Neural cell (in vitro differentiated cells): Measurements from ENCODE around the gene NPRL2. TPM values are rescaled to one million over a fixed set of nuclear protein-coding genes. Genes with fewer than 3 reads are reported as not detected.

ENCODE experiments used
- H2AFZ ChIP-seq: fragments of 200-600, 300-800 bp; sonication (generic), shearing (Covaris generic); 2 replicates; pipeline ENCODE4 v1.6.0; 2014; ENCODE audit warnings: low read depth, mild to moderate bottlenecking, antibody characterized with exemption, low read length, moderate library complexity
- H3F3A ChIP-seq: fragments of 200-600 bp; shearing (Covaris generic); 2 replicates; pipeline ENCODE4 v1.6.1; 2016; ENCODE audit warnings: mild to moderate bottlenecking, moderate library complexity, mixed read lengths, antibody characterized with exemption, low read length; ENCODE audit not compliant: insufficient read depth, poor library complexity, severe bottlenecking
- H3K27ac ChIP-seq: fragments of 200-600, 300-800 bp; sonication (generic), shearing (Covaris generic); 2 replicates; pipeline ENCODE4 v1.5.1; 2014; ENCODE audit warnings: mild to moderate bottlenecking, low read length, moderate library complexity
- H3K27me3 ChIP-seq: fragments of 300-800, 200-600 bp; sonication (generic), shearing (Covaris generic); 2 replicates; pipeline ENCODE4 v1.6.0; 2014; ENCODE audit warnings: mild to moderate bottlenecking, low read depth, low read length, moderate library complexity; ENCODE audit not compliant: insufficient read depth
- H3K36me3 ChIP-seq: fragments of 300-800, 200-600 bp; sonication (generic), shearing (Covaris generic); 2 replicates; pipeline ENCODE4 v1.5.1; 2014; ENCODE audit warnings: mild to moderate bottlenecking, antibody characterized with exemption, low read length, moderate library complexity; ENCODE audit not compliant: insufficient read depth
- H3K4me2 ChIP-seq: fragments of 300-800, 200-600 bp; sonication (generic), shearing (Covaris generic); 2 replicates; pipeline ENCODE4 v1.6.0; 2014; ENCODE audit warnings: mild to moderate bottlenecking, low read length
- H3K4me3 ChIP-seq: fragments of 300-800, 200-600 bp; sonication (generic), shearing (Covaris generic); 2 replicates; pipeline ENCODE4 v1.5.1; 2014; ENCODE audit warnings: mild to moderate bottlenecking, low read length, moderate library complexity
- H3K79me2 ChIP-seq: fragments of 200-600 bp; shearing (Covaris generic); replicated peaks from 2 replicates; pipeline ENCODE4 v1.6.0; 2014; ENCODE audit warnings: mild to moderate bottlenecking, low read length, moderate library complexity; ENCODE audit not compliant: insufficient read depth
- H3K9ac ChIP-seq: fragments of 300-800, 200-600 bp; sonication (generic), shearing (Covaris generic); 2 replicates; pipeline ENCODE4 v1.6.1; 2016; ENCODE audit warnings: mild to moderate bottlenecking, low read length, mixed read lengths
- H3K9me2 ChIP-seq: fragments of 200-600 bp; shearing (Covaris generic); 2 replicates; pipeline ENCODE4 v1.6.1; 2016; ENCODE audit warnings: mild to moderate bottlenecking, low read length, mixed read lengths; ENCODE audit not compliant: insufficient read depth
- H3K9me3 ChIP-seq: fragments of 200-600, 300-800 bp; sonication (generic), shearing (Covaris generic); 2 replicates; pipeline ENCODE4 v1.6.1; 2016; ENCODE audit warnings: mild to moderate bottlenecking, mixed run types, low read length, moderate library complexity, mixed read lengths
- H4K20me1 ChIP-seq: fragments of 200-600 bp; shearing (Covaris generic); 2 replicates; pipeline ENCODE4 v1.6.1; 2016; ENCODE audit warnings: mild to moderate bottlenecking, mixed run types; ENCODE audit not compliant: insufficient read depth
- CTCF ChIP-seq: fragments of 450-650 bp; IDR thresholded peaks from 2 replicates; pipeline ENCODE4 v1.5.1; 2014; ENCODE audit warnings: antibody characterized with exemption, mild to moderate bottlenecking, moderate library complexity; ENCODE audit not compliant: poor library complexity, severe bottlenecking
- EP300 ChIP-seq: fragments of 450-650 bp; conservative IDR thresholded peaks from 2 replicates; pipeline ENCODE4 v1.6.1; 2014; ENCODE audit warnings: antibody characterized with exemption, mild to moderate bottlenecking, moderate library complexity; ENCODE audit not compliant: poor library complexity, severe bottlenecking
- EZH2 ChIP-seq: fragments of 200-600, 300-800 bp; shearing (Covaris generic), sonication (generic); IDR thresholded peaks from 2 replicates; pipeline ENCODE4 v1.6.1; 2014; ENCODE audit warnings: antibody characterized with exemption, low read length, borderline replicate concordance, mild to moderate bottlenecking; ENCODE audit not compliant: insufficient read depth, poor library complexity, severe bottlenecking
- MXI1 ChIP-seq: fragments of 450-650 bp; conservative IDR thresholded peaks from 2 replicates; pipeline ENCODE4 v1.6.1; 2014; ENCODE audit warnings: antibody characterized with exemption, mild to moderate bottlenecking; ENCODE audit not compliant: poor library complexity, severe bottlenecking
- POLR2AphosphoS5 ChIP-seq: IDR thresholded peaks from 2 replicates; pipeline ENCODE4 v1.6.1; 2012
- RAD21 ChIP-seq: fragments of 450-650 bp; conservative IDR thresholded peaks from 2 replicates; pipeline ENCODE4 v1.6.1; 2014; ENCODE audit warnings: antibody characterized with exemption, mild to moderate bottlenecking, moderate library complexity
- REST ChIP-seq: IDR thresholded peaks from 2 replicates; pipeline ENCODE4 v1.6.1; 2012; ENCODE audit warnings: borderline replicate concordance
- SMC3 ChIP-seq: fragments of 450-650 bp; conservative IDR thresholded peaks from 2 replicates; pipeline ENCODE4 v1.6.1; 2014; ENCODE audit warnings: antibody characterized with exemption, mild to moderate bottlenecking, moderate library complexity; ENCODE audit not compliant: poor library complexity
- TAF1 ChIP-seq: IDR thresholded peaks from 2 replicates; pipeline ENCODE4 v1.6.1; 2012; ENCODE audit warnings: low read depth
- polyA plus RNA-seq: library from polyadenylated mRNA; depleted of rRNA; stranded (reverse); fragments of >200 nt; gene quantifications from 2 replicates; pipeline ENCODE4 v1.2.3, GENCODE V29; 2014

NPRL2 gene
- polyA plus RNA-seq, 1 donor from 2014 or later: 118 TPM

- no peaks in the 10 kb centered on the region for H3K9me3 ChIP-seq
- H3K4me3 ChIP-seq: peak overlapping the region; percentile 54
- H3K27ac ChIP-seq: no peak overlapping the region
- no peaks in the 10 kb centered on the region for H3K36me3 ChIP-seq
- no peaks in the 10 kb centered on the region for H4K20me1 ChIP-seq
- no peak overlapping the region for H2AFZ ChIP-seq
- no peak overlapping the region for H3K4me2 ChIP-seq
- H3K79me2 ChIP-seq: peaks cover 6% of the 10 kb centered on the region
- H3K9ac ChIP-seq: peak overlapping the region; percentile 5
- H3K27me3 ChIP-seq: peaks cover 38% of the 10 kb centered on the region
- no peaks in the 10 kb centered on the region for H3F3A ChIP-seq
- TF ChIP-seq EZH2 (no peak), EP300 (no peak), SMC3 (no peak)
- H3K9me2 ChIP-seq: no peaks in the 10 kb centered on the region
These were observed 5.6 kb downstream of the NPRL2 start for GRCh38 chr3:50345008-50345407.

- Histone ChIP-seq H3K4me3 (no peak overlapping the region), H3K79me2 (no peaks in the 10 kb centered on the region), H3K36me3 (no peaks in the 10 kb centered on the region), H3K9me3 (no peaks in the 10 kb centered on the region), H3K4me2 (no peak overlapping the region), H2AFZ (no peak overlapping the region), H3K27ac (no peak overlapping the region), H3K9me2 (no peaks in the 10 kb centered on the region), H3K27me3 (peaks cover 43% of the 10 kb centered on the region), H3F3A (no peaks in the 10 kb centered on the region), H3K9ac (no peak overlapping the region), H4K20me1 (no peaks in the 10 kb centered on the region)
- TF ChIP-seq POLR2AphosphoS5 (no peak), RAD21 (no peak)
These were observed 7.6 kb downstream of the NPRL2 start for GRCh38 chr3:50342813-50343633.

- no peaks in the 10 kb centered on the region for H3K9me3 ChIP-seq
- H3K9ac ChIP-seq: no peak overlapping the region
- H3K9me2 ChIP-seq: no peaks in the 10 kb centered on the region
- H3K27me3 ChIP-seq: peaks cover 43% of the 10 kb centered on the region
- H3K27ac ChIP-seq: no peak overlapping the region
- TF ChIP-seq SMC3 (no peak), EZH2 (no peak), EP300 (no peak), TAF1 (no peak), REST (no peak), RAD21 (no peak), MXI1 (no peak), CTCF (no peak)
- H3K4me3 ChIP-seq: no peak overlapping the region
- H3K4me2 ChIP-seq: no peak overlapping the region
- H2AFZ ChIP-seq: no peak overlapping the region
- no peaks in the 10 kb centered on the region for H3F3A ChIP-seq
- H3K36me3 ChIP-seq: no peaks in the 10 kb centered on the region
- no peaks in the 10 kb centered on the region for H3K79me2 ChIP-seq
- H4K20me1 ChIP-seq: no peaks in the 10 kb centered on the region
These were observed 8.5 kb downstream of the NPRL2 start for GRCh38 chr3:50341996-50342650.
